Liver (tissue), 3 donors: Measurements from ENCODE around the gene MARCHF9.

Experiments used
- GABPA ChIP-seq, 2 donors: IDR thresholded peaks in 1 of 2; conservative IDR thresholded peaks in 1 of 2; 2 replicates each; pipeline ENCODE4 v1.6.1; 2016; ENCODE audit warnings: antibody characterized with exemption in 2 of 2, mild to moderate bottlenecking in 1 of 2, moderate library complexity in 1 of 2
- HNF4A ChIP-seq, 2 donors: conservative IDR thresholded peaks; 2 replicates each; pipeline ENCODE4 v1.6.1; 2016; ENCODE audit warnings: antibody characterized with exemption in 2 of 2, mild to moderate bottlenecking in 2 of 2
- HNF4G ChIP-seq: IDR thresholded peaks from 2 replicates; pipeline ENCODE4 v1.6.1; 2016; ENCODE audit warnings: antibody characterized with exemption
- JUND ChIP-seq, 2 donors: IDR thresholded peaks; 2 replicates each; pipeline ENCODE4 v1.6.1; 2016; ENCODE audit warnings: antibody characterized with exemption in 2 of 2
- NR2F2 ChIP-seq: IDR thresholded peaks from 2 replicates; pipeline ENCODE4 v1.6.1; 2016; ENCODE audit warnings: antibody characterized with exemption
- RAD21 ChIP-seq, 2 donors: IDR thresholded peaks; 2 replicates each; pipeline ENCODE4 v1.6.1; 2016; ENCODE audit warnings: antibody characterized with exemption in 2 of 2, mild to moderate bottlenecking in 2 of 2
- RXRA ChIP-seq, 2 donors: IDR thresholded peaks; 2 replicates each; pipeline ENCODE4 v1.6.1; 2017 to 2018; ENCODE audit warnings: antibody characterized with exemption in 2 of 2, mild to moderate bottlenecking in 1 of 2
- SP1 ChIP-seq: IDR thresholded peaks from 2 replicates; pipeline ENCODE4 v1.6.1; 2018; ENCODE audit warnings: antibody characterized with exemption, mild to moderate bottlenecking
- TAF1 ChIP-seq: conservative IDR thresholded peaks from 2 replicates; pipeline ENCODE4 v1.6.1; 2016; ENCODE audit warnings: antibody characterized with exemption, mild to moderate bottlenecking
- YY1 ChIP-seq: IDR thresholded peaks from 2 replicates; pipeline ENCODE4 v1.6.1; 2016; ENCODE audit warnings: antibody characterized with exemption, mild to moderate bottlenecking
- TF ChIP-seq, protein P1 (sequence below): IDR thresholded peaks from 2 replicates; pipeline ENCODE4 v1.6.1; 2016; ENCODE audit warnings: antibody characterized with exemption
- TF ChIP-seq, protein P2 (sequence below): fragments of 150-350 bp; IDR thresholded peaks from 2 replicates; pipeline ENCODE4 v1.5.1; 2017; ENCODE audit warnings: improper control_type of control experiment, low read depth, low read length; ENCODE audit not compliant: missing input control
- TF ChIP-seq, protein P3 (sequence below): IDR thresholded peaks from 2 replicates; pipeline ENCODE4 v1.6.1; 2016; ENCODE audit warnings: antibody characterized with exemption
- donor health status: healthy.
- donor health status: healthy.

DNA sequence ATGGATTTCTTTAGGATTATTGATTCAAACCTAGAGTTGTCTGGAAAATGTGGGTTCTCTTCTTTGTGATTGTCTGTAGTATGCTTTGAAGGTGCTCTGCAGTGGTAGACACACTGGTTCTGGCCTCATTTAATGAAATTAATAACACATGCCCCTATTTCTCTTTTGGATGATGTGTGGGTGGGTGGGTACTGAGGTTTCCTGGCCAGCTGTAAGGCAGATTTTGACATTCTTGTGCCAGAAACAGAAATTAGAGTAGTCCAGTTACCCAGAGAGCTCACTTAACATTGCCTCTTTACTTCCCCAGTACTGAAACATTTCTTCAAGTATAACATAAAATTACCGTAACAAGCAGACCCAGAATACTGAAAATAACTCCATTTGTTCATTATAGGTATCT is 42.1 kb downstream of the MARCHF9 start:
- TF ChIP-seq, protein P1, sequence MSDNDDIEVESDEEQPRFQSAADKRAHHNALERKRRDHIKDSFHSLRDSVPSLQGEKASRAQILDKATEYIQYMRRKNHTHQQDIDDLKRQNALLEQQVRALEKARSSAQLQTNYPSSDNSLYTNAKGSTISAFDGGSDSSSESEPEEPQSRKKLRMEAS = no peak
- TF ChIP-seq, protein P2, sequence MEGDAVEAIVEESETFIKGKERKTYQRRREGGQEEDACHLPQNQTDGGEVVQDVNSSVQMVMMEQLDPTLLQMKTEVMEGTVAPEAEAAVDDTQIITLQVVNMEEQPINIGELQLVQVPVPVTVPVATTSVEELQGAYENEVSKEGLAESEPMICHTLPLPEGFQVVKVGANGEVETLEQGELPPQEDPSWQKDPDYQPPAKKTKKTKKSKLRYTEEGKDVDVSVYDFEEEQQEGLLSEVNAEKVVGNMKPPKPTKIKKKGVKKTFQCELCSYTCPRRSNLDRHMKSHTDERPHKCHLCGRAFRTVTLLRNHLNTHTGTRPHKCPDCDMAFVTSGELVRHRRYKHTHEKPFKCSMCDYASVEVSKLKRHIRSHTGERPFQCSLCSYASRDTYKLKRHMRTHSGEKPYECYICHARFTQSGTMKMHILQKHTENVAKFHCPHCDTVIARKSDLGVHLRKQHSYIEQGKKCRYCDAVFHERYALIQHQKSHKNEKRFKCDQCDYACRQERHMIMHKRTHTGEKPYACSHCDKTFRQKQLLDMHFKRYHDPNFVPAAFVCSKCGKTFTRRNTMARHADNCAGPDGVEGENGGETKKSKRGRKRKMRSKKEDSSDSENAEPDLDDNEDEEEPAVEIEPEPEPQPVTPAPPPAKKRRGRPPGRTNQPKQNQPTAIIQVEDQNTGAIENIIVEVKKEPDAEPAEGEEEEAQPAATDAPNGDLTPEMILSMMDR = no peak
- TF ChIP-seq RXRA (IDR thresholded peaks at IDR 0.05) = no peak
- no peak for TF ChIP-seq HNF4G
- TF ChIP-seq SP1 = no peak
- no peak for TF ChIP-seq YY1
- TF ChIP-seq TAF1 = no peak
- TF ChIP-seq HNF4A (conservative IDR thresholded peaks at IDR 0.05) = no peak
- TF ChIP-seq JUND (IDR thresholded peaks at IDR 0.05) = no peak
- TF ChIP-seq GABPA (IDR thresholded peaks at IDR 0.05 in 1 of 2, conservative IDR thresholded peaks at IDR 0.05 in 1 of 2) = no peak
- TF ChIP-seq RAD21 (IDR thresholded peaks at IDR 0.05) = no peak
- TF ChIP-seq, protein P3, sequence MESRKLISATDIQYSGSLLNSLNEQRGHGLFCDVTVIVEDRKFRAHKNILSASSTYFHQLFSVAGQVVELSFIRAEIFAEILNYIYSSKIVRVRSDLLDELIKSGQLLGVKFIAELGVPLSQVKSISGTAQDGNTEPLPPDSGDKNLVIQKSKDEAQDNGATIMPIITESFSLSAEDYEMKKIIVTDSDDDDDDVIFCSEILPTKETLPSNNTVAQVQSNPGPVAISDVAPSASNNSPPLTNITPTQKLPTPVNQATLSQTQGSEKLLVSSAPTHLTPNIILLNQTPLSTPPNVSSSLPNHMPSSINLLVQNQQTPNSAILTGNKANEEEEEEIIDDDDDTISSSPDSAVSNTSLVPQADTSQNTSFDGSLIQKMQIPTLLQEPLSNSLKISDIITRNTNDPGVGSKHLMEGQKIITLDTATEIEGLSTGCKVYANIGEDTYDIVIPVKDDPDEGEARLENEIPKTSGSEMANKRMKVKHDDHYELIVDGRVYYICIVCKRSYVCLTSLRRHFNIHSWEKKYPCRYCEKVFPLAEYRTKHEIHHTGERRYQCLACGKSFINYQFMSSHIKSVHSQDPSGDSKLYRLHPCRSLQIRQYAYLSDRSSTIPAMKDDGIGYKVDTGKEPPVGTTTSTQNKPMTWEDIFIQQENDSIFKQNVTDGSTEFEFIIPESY = no peak
- no peak for TF ChIP-seq NR2F2
